ENCODE measurements around the gene KLHDC4. TPM values are rescaled to one million over a fixed set of nuclear protein-coding genes. Genes with fewer than 3 reads are reported as not detected.

The KLHDC4 gene
- total and polyA plus RNA-seq, 9 of the 15 experiments (the other 6 are each of a cell fraction or from before 2014, with no cell fraction given): 1.3 to 68.1 (median 32.8) TPM

DNA sequence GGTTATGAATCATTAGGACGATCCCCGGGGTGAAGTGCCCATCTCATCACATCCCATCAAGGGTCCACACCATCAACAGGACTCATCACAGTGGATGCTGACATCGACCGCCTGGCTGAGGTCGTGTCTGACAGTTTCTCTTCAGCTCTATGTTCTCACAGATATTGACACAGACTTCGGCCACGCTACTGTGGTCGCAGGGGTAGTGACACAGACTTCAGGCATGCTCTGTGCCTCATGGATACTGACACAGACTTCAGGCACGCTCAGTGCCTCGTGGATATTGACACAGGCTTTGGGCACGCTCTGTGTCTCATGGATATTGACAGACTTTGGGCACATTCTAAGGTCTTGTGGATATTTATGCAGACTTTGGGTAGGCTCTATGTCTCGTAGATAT is 50.1 kb downstream of the KLHDC4 start:
- 94% methylated on average over 12 of the region's 12 CpGs for WGBS (ENCODE audit: insufficient coverage, low coverage, missing lambda C conversion rate)
- FAIRE-seq (no peak), DNase-seq (ENCODE audit: extremely low read depth in 1 of 4, low spot score in 3 of 4) (no peak), ATAC-seq (no peak)
- Histone ChIP-seq H2AFZ (ENCODE audit: low read depth, low read length) (no peak overlapping the region), H3K79me2 (ENCODE audit: control insufficient read depth, insufficient read depth, low read length) (peaks cover 12% of the 10 kb centered on the region), H3K4me1 (replicated peaks in 1 of 2; ENCODE audit: control insufficient read depth in 2 of 2, insufficient read depth in 2 of 2, low read length in 2 of 2) (peaks cover 3 to 14% of the 10 kb centered on the region in 2 experiments; a peak in 4 of 5 replicates), H3K4me2 (ENCODE audit: insufficient read depth, low read length) (no peak overlapping the region), H3K9ac (ENCODE audit: insufficient read depth in 1 of 2, low read depth in 2 of 2, low read length in 2 of 2) (no peak overlapping the region), H3K27me3 (ENCODE audit: control insufficient read depth in 2 of 2, insufficient read depth in 2 of 2, low read length in 2 of 2) (no peaks in the 10 kb centered on the region), H3K4me3 (no peak overlapping the region), H3K27ac (ENCODE audit: extremely low read depth, low read depth, low read length) (no peak overlapping the region), H3K9me1 (ENCODE audit: control insufficient read depth, insufficient read depth, low read length) (no peaks in the 10 kb centered on the region), H3K9me3 (replicated peaks; ENCODE audit: control insufficient read depth, insufficient read depth, low read depth, low read length) (no peaks in the 10 kb centered on the region), H3K36me3 (ENCODE audit: control insufficient read depth, insufficient read depth, low read length) (peaks cover 72% of the 10 kb centered on the region), H4K20me1 (replicated peaks; ENCODE audit: control insufficient read depth, insufficient read depth, low read length) (no peaks in the 10 kb centered on the region; the same call in 1 of the 2 replicates)
- ChIA-PET CTCF (ENCODE audit: low intra/inter-chr PET ratio) (no interaction called here), POLR2A (no interaction called here)
- no TSS peak for BruUV-seq (replicated peaks)
- no peak for TF ChIP-seq GTF2E2 (tag; IDR thresholded peaks at IDR 0.05)
- no peak for TF ChIP-seq ZFPM2 (CRISPR knock-in tag; IDR thresholded peaks at IDR 0.05)
- TF ChIP-seq ZNF174 (CRISPR knock-in tag; IDR thresholded peaks at IDR 0.05): no peak
- no peak for TF ChIP-seq U2AF2 (optimal IDR thresholded peaks at IDR 0.05; ENCODE audit: low read depth, low read length)
- TF ChIP-seq MEF2A (IDR thresholded peaks at IDR 0.05; ENCODE audit: control insufficient read depth, low read depth, low read length): no peak
- no peak for TF ChIP-seq DLX4 (CRISPR knock-in tag; IDR thresholded peaks at IDR 0.05)
- TF ChIP-seq BRF1 (IDR thresholded peaks at IDR 0.05; ENCODE audit: borderline replicate concordance, extremely low read depth, insufficient read length): no peak
- in situ Hi-C loops (cut with MboI) (no loop called here), intact Hi-C loops (cut with micrococcal nuclease) (no loop called here)
